ENCODE measurements around the gene PACRG.

The PACRG gene

DNA sequence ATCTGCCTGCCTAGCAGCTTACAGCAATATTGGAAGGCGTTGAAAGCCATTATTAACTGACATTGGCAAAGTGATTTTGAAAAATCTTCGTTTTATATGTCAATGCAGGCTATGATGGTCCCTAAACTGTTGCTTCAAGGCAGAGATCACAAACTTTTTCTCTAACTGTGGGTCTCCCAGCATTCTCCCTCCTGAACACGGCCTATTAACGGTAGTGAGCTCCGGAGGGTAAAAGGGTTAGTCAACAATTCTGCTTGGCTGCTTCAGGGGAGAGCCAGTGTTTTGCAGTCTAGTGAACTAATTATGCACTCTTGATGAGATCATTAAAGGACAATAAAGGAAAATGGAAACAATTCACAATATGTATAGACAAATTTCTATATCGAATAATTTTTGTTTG is 424.9 kb downstream of the PACRG start:
- DNase-seq, result no peak

DNA sequence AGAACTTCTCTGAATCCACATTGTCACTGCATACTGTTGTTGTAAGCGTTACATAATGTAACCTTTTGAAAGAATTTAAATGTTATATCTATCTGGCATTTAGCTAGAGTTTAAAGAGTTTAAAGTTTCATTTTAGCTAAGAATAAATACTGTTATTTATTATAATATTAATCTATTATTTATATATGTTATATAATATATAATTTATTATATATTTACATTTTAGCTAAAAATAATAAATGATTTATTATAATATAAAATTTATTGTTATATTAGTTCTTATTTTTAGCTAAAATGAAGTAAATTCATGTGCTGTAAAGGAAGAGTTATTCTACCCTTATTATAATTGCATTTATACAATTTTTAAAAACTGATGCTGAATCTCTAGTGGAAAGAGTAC is 431.3 kb downstream of the PACRG start:
- DNase-seq, result no peak

DNA sequence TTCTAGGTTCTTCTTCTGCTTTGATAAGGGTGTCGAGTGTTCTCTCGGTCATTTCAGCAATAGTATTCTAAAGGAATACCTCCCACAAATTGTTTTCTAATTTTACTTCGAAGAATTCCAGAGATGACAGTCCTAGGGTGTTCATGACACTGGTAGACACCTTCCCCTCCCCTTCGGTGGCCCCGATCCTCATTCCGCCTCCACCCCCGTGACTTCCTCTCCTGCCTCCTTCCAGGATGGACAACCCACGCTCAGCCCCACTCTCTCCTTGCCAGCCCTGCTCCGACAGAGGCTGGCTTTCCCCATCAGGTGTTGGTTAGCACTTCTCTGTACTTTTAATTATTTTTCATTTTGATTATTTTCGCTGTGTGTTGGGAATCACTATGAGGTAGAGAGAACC is 431.9 kb downstream of the PACRG start:
- no peak for DNase-seq

DNA sequence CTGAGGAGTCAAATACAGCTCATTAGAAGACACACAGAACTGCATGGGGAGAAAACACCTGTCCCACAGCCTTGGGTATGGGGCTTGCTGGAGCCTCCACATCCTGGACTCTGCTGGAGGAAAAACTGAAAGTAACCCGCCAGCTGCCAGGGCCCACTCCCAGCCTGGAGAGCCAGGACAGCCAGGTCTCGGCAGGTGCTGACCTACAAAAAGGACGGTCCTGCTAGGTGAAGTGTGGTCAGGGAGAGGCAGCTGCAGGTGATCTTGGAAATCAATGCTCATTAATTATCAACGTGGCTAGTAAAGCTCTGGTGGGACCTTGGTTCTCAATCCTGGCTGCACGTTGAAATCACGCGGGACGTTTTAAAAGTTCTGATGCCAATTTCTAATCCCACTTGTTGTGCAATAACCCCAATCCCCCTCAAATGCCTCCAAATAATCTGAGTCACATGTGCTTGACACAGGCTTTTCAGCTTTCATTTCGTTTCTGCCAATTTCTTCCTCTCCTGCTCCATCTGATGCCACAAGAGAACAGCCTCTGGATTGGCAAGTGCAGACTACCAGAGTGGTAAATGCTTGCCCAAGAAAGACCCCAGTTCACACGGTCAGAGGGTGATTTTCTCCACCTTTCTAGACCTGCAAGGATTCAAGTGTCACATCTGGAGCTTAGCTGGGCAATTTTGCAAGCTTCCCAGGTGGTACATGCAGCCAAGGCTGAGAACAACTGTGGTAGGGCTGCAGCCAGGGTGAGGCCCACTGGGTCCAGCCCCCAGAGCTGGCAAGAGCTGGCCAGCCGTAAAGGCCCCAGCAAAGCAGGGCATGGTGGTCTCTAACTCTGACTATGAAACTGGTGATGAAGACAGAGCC is 434.5 kb downstream of the PACRG start:
- DNase-seq, result no peak

DNA sequence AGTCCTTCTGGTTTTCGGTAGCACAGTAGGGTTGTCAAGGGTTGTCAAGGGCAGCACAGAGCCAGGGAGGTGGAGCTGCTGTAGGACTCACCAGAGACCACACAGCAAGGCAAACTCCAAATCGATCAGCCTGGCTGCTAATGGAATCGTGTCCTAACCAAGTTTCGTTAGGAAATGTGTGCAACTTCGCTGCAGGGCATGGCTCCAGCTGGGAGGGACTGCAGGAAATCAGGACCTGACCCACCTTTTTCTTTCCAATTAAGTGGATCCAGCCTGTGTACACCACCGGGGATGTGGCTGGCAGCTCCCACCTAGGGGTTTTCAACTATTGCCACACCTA is 435.1 kb downstream of the PACRG start:
- no peak for DNase-seq

DNA sequence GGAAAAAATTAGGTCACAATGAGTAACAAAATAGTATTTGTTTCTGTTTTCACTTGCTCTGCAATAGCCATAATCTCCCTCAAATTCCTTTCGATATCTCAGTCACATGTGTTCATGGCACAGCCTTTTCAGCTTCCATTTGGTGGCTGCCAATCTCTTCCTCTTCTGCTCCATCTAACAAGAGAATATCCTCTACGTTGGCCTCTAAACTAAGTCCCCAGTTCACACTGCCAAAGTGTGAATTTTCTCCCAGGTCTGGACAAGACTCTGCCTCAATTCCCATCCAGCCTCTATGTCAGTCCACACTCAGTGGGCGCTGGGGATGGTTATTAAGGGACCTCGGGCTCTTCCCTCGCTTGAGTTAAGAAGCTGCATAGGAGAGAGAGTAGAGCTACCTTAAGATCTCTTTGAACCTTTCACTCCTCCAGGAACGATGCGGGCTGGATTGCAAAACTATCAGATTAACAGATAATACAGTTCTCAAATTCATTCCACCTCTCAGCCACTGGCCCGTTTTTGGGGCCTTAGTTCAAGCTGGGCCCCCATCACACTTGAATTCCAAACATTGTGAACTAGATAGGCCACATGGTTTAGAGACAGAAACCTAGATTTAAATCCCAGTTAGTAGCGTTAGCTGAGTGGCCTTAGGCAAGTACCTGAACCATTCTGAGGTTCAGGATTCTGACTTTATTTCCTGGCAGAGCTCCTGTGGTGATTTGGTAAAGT is 436.6 kb downstream of the PACRG start:
- no peak for DNase-seq

DNA sequence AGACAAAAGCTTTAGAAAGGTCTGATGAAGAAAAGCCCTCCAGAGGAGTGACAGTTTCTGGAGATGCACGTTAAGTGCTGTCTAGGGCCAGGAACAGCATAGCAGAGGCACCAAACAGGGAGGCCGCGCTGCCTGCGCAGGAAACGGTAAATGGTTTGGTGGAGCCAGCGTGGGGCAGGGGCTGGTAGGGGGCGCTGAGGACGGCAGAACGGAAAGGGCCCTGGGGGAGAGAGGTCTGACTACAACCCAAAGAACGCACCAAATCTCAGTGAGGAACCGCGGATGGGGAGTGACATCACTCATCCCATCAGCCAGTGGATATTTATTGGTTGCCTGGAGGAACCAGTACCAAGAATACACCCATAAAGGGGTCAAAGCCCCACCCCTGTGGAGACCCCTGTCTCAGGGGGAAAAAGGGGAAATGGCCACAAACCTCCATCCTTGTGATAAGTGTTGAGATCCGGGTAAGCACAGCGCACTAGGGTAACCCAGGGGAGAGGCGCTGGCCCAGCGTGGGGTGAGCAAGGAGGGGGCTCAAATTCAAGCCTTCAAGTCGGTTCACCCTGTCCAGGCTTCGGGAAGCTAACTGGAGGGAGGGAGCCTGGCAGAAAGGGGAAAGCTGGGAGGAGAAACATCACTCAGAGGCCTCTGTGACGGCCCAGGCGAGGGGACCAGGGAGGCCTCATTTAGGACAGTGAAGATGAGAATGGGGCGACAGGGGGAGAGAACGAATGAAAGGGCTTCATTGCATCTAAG is 437.6 kb downstream of the PACRG start:
- no peak for DNase-seq

DNA sequence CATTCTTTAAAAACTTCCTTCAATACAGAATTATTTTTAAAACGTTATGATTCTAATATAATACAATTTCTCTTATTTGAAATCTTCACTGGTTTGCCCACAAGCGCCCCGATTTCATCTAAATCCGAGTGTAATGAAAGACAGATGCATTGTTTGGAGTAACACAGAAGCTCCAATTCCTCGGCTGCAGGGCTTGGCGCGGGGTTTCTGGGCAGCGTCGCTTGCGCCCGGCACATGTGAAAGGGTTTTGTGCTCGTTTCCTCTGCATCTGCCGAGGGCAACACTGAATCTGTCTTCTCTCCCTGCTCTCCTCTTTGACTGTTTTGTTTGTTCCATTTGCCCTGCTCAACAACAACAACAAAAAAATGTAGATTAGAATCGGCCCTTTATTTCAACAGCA is 438.1 kb downstream of the PACRG start:
- DNase-seq, result no peak

DNA sequence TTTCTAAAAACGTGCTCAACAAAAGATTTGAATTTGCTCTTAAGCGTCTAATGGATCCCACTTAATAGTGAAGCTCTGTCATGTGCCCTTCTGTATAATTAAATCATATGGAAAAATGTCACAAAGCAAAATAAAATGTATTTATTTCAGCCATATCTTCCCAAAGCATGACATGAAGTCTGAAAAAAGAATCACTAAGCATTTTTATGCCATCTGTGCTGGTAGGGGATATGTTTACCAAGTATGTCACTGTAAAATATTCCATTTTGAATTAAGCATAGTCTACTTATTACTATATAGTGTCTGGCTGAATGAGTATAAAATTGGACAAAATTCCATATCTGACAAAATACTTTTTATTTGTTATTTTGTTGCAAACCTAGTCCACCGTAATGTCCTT is 438.7 kb downstream of the PACRG start:
- no peak for DNase-seq

DNA sequence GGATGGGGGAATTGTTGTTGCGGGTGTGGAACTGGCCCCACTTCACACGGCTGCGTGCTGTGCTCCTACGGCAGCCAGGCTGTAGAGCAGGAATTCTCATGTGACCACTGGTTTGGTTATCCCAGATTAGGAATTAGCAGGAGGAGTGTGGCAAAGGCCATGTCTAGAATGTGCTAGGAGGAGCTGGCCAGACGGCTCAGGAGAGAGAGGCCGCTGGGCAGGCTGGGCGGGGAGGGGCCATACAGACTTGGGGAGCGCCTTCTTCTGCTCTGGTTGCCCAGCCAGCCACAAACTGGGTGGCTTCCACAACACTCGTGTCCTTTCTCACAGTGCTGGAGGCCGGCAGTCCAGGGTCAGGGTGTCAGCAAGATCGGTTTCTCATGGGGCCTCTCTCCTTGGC is 441.7 kb downstream of the PACRG start:
- no peak for DNase-seq

- DNase-seq, result peak; percentile 4
Observed at GRCh38 chr6:163170294-163170883, 442.6 kb downstream of the PACRG start.

DNA sequence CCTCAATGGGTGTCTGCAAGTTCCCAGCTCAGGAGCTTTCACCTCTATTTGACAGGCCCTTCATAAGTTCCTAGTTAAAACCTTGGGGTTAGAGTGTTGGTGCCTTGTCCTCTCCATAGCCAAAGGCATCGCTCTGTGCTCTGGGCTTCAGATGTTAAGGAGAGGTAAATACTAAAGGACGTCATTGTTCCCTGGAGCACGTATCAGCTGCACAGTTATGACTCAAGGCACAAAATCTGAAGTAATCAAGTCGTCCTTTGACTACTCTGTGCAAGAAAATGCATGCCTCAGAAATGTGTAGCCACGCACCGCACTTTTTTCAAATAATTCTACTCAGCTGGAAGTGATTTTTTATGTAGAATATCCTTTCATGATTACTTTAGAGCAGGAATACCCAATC is 446.0 kb downstream of the PACRG start:
- no peak for DNase-seq

- no peak for DNase-seq
Observed at GRCh38 chr6:163175301-163175700, 447.5 kb downstream of the PACRG start.

DNA sequence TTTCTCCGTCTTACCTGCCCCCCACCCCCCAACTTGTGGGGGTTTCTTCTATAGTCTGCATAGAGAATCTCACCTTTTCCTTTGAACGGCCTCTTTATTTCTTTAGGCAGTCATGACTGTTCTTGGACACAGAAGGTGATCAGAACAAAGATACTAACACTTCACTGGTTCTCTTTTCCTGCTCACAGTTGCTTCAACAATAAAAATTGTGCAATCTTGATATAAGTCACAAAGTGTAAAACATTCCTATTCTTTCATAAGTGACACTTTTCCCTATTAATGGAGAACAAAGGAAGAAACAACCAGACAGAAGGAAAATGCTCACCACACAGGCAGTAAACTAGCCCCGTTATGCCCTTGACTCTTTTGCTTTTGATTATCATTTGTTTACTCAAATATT is 448.3 kb downstream of the PACRG start:
- no peak for DNase-seq

DNA sequence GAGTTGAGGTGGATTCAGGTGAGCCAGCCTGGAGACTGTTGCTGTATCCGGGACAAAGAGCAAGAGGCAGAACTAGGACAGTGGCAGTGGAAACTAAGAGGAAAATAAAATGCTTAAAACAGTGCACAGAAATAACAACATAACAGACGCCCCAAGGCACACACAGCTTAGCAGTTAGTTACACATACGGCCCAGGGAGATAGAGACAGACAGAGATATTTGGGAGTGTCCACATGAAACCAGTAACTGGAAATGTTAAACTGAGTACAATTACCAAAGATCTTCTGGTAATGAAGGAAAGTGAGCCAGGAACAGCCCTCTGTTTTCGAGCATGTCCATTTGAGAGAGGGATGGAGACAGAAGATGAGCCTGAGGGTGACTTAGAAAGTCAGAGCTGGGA is 449.2 kb downstream of the PACRG start:
- DNase-seq, result no peak

GRCh38 chr6:163177892-163178420 is 450.2 kb downstream of the PACRG start:
- DNase-seq, result no peak

DNA sequence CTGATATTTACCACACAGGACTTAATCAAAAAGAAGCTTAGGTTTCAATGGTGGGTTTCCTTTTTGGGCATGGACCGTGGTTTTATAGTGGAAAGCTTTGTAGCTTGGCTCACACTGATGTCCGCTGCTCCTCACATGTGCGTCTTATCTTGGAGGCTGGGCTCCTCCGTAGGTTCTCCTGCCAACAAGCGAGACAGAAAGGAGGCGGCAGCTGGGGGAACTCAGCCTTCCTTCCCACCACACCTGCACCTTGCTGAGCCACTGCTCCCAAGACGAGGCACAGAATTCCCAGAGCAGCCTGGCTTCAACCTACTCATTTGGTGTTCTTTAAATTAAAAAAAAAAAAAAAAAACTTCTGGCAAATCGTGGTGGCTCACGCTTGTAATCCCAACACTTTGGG is 451.3 kb downstream of the PACRG start:
- DNase-seq, result no peak

GRCh38 chr6:163179721-163180120 is 451.9 kb downstream of the PACRG start:
- DNase-seq, result no peak

DNA sequence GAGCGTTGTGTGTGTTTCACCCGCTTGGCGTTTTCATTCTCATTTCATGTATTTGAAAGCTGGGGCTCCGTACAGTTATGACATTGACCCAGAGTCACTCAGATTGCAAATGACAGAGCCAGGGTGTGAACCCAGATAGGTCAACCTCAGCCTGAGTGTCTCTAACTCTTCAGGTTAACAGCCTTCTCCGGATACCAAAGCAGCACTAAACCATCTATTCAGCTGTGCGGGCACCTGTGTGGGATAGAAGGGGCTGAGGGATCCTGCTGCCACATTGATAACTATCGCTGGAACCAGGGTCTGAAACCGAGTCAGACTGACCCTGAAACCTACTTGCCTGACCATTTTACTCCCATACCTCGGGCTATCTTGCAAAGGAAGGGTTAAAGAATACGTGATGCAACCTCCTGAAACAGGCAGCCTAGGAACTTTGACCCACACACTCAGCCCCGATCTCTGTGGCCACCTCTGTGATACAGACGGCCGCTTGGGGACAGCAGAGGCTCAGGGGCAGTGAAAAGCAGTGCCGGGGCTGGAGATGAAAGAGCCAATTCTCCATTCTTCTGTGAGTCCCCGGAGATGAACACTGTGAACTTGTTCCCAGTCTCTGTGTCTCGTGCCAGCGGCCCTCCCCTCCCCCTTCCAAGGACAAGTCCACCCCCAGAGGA is 453.2 kb downstream of the PACRG start:
- DNase-seq, result no peak

DNA sequence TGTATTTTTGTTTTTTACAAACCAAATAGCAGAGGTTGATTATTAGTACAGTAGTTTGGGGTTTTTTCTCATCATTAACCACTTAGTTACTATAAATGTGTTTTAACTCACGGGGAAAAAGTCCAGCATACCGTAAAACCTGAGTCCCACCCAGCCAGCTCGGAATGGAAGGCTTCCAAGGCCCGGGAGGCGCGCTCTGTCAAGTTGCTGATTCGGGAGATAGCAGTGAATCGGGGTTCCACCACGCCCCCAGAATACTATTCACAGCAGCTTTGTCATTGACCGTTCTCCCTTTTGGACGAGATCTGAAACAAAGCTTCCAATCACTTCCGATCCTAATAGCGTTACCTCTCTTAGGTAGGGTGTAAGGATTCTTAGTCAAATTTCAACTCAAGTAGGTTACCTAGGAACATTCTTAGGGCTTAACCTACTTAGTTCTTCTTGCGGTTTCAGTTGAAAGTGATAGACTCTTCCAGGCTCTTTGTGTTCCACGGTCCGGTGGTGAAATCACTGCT is 453.9 kb downstream of the PACRG start:
- no peak for DNase-seq

- DNase-seq, result no peak
Observed at GRCh38 chr6:163182696-163183095, 454.9 kb downstream of the PACRG start.

DNA sequence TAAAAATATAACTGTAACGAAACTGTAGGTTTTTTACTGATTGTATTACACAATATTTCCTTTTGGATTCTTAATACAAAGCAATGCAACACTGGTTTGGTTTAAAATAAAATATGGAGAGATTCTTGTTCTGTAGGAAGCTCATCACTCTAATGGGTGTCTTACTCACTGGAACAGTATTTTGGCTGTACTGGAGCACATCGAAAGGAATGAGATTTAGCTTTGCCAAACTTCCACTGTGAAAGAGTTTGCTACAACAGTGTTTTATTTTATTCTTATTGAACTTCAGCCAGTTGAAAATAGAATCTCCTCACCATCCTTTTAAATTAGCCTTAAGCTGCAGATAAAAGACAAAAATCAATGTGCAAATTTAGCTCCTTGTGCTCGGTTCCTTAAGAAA is 456.0 kb downstream of the PACRG start:
- DNase-seq, result no peak

Data from stimulated activated CD4-positive, alpha-beta T cell treated with anti-CD3 and anti-CD28 coated beads, Interleukin-12 subunit alpha, Interleukin-12 subunit beta, amount 100 ng/mL, for 4 hours (primary cell).